LNCAP (cell line): ENCODE measurements around the gene DUSP28.

Experiments used
- CTCF ChIP-seq: fragments of 450-650 bp; IDR thresholded peaks from 2 replicates; pipeline ENCODE4 v1.5.1; 2017; ENCODE audit warnings: mild to moderate bottlenecking

Gene DUSP28

GRCh38 chr2:240579771-240580614 is 19.8 kb downstream of the DUSP28 start:
- peak; percentile 33; the same call in 1 of the 2 replicates for TF ChIP-seq CTCF

- TF ChIP-seq CTCF = no peak
Observed at GRCh38 chr2:240581811-240582210, 21.7 kb downstream of the DUSP28 start.

- no peak for TF ChIP-seq CTCF
Observed at GRCh38 chr2:240582781-240583180, 22.6 kb downstream of the DUSP28 start.

- no peak for TF ChIP-seq CTCF
Observed at GRCh38 chr2:240583774-240584173, 23.6 kb downstream of the DUSP28 start.

- no peak for TF ChIP-seq CTCF
Observed at GRCh38 chr2:240584486-240585031, 24.4 kb downstream of the DUSP28 start.

- no peak for TF ChIP-seq CTCF
Observed at GRCh38 chr2:240585101-240585500, 24.9 kb downstream of the DUSP28 start.

GRCh38 chr2:240585681-240586197 is 25.6 kb downstream of the DUSP28 start:
- TF ChIP-seq CTCF = no peak
